GM12878 (cell line): ENCODE measurements around the gene ADAMTS16. TPM values are rescaled to one million over a fixed set of nuclear protein-coding genes. Genes with fewer than 3 reads are reported as not detected.

Experiments
- ATAC-seq: fragments of 200-7000 bp; cut with Tn5 transposase; 3 replicates; pipeline ENCODE4 v1.9.1; 2020; ENCODE audit warnings: mild to moderate bottlenecking, moderate library complexity
- BruUV-seq: library from RNA; stranded (reverse); fragments of 400-500 nt; replicated peaks from 2 replicates; lab custom pipeline; 2021; lab: Mats Ljungman, UMichigan
- CTCF ChIA-PET: fragments of 300-600 bp; sonication (Branson Sonifier 250); formaldehyde crosslinking; extraction: SDS; loops from one replicate; lab custom pipeline; 2021; ENCODE audit warnings: inconsistent platforms; lab: Yijun Ruan, JAX
- POLR2A ChIA-PET: fragments of 350-600 bp; formaldehyde crosslinking; extraction: SDS; loops from one replicate; lab custom pipeline; 2021; ENCODE audit warnings: inconsistent platforms; lab: Charles Lee
- RAD21 ChIA-PET: fragments of 300-600 bp; sonication (Branson Sonifier 250); formaldehyde crosslinking; loops from one replicate; lab custom pipeline; 2023; ENCODE audit warnings: antibody characterized with exemption; ENCODE audit not compliant: unreplicated experiment; lab: Charles Lee
- SMC1A ChIA-PET: fragments of 300-600 bp; sonication (Branson Sonifier 250); formaldehyde crosslinking; loops from one replicate; lab custom pipeline; 2023; ENCODE audit not compliant: unreplicated experiment, uncharacterized antibody; lab: Charles Lee
- DNase-seq: peaks from one replicate; pipeline ENCODE4 v3.0.0-alpha.2; 2011; ENCODE audit warnings: low read depth, low spot score
- FAIRE-seq: peaks from 3 replicates; lab custom pipeline; 2011; peaks lifted over from hg19 to GRCh38; lab: Jason Lieb, UNC
- H2AFZ ChIP-seq: 2 replicates; pipeline ENCODE4 v1.6.0; 2011; ENCODE audit warnings: low read depth, low read length, control low read depth; ENCODE audit not compliant: control insufficient read depth
- H3K27ac ChIP-seq: 2 replicates; pipeline ENCODE4 v1.5.1; 2011; ENCODE audit warnings: control low read depth; ENCODE audit not compliant: control insufficient read depth, insufficient read depth
- H3K27me3 ChIP-seq, 2 experiments: replicated peaks in 1 of 2; 2 replicates each; pipeline versions ENCODE4 v1.6.0 to v1.6.1; 2011; ENCODE audit warnings: low read length in 1 of 2; ENCODE audit not compliant: control insufficient read depth in 2 of 2, insufficient read depth in 2 of 2
- H3K36me3 ChIP-seq, 2 experiments: 2 replicates each; pipeline ENCODE4 v1.5.1; 2011; ENCODE audit warnings: low read length in 1 of 2; ENCODE audit not compliant: control insufficient read depth in 2 of 2, insufficient read depth in 2 of 2
- H3K4me1 ChIP-seq: 2 replicates; pipeline ENCODE4 v1.6.1; 2011; ENCODE audit warnings: mild to moderate bottlenecking, low read length, moderate library complexity, mixed read lengths; ENCODE audit not compliant: control insufficient read depth, insufficient read depth
- H3K4me2 ChIP-seq: 2 replicates; pipeline ENCODE4 v1.6.0; 2011; ENCODE audit warnings: control low read depth; ENCODE audit not compliant: control insufficient read depth, insufficient read depth
- H3K4me3 ChIP-seq: fragments of 200-600 bp; sonication (generic); 2 replicates; pipeline ENCODE4 v1.5.1; 2016
- H3K79me2 ChIP-seq: 2 replicates; pipeline ENCODE4 v1.6.0; 2011; ENCODE audit warnings: low read length; ENCODE audit not compliant: control insufficient read depth, insufficient read depth
- H3K9ac ChIP-seq: 2 replicates; pipeline ENCODE4 v1.8.0; 2011; ENCODE audit warnings: low read length, control low read depth, mixed read lengths; ENCODE audit not compliant: control insufficient read depth, insufficient read depth
- H3K9me3 ChIP-seq: replicated peaks from 3 replicates; pipeline ENCODE4 v1.5.1; 2011; ENCODE audit warnings: mild to moderate bottlenecking, low read length; ENCODE audit not compliant: control insufficient read depth, insufficient read depth
- H4K20me1 ChIP-seq: 2 replicates; pipeline ENCODE4 v1.6.0; 2011; ENCODE audit not compliant: control insufficient read depth, insufficient read depth
- KDM1A ChIP-seq: fragments of 200-600 bp; sonication (generic); IDR thresholded peaks from 2 replicates; pipeline ENCODE4 v1.6.1; 2016; ENCODE audit warnings: borderline replicate concordance
- LARP7 ChIP-seq: fragments of 450-650 bp; IDR thresholded peaks from 2 replicates; pipeline ENCODE4 v1.6.1; 2017; ENCODE audit warnings: mild to moderate bottlenecking
- RAD21 ChIP-seq: IDR thresholded peaks from 2 replicates; pipeline ENCODE4 v1.6.1; 2011; ENCODE audit warnings: mild to moderate bottlenecking, low read depth, low read length, moderate library complexity; ENCODE audit not compliant: insufficient read depth
- RFX5 ChIP-seq: IDR thresholded peaks from 2 replicates; pipeline ENCODE4 v1.6.1; 2011; ENCODE audit warnings: low read depth, low read length, improper control_type of control experiment
- SMC3 ChIP-seq: IDR thresholded peaks from 2 replicates; pipeline ENCODE4 v1.6.1; 2011; ENCODE audit warnings: low read length, improper control_type of control experiment, borderline replicate concordance
- SREBF2 ChIP-seq: IDR thresholded peaks from 2 replicates; pipeline ENCODE4 v1.6.1; 2012; ENCODE audit warnings: mild to moderate bottlenecking, low read length
- TCF12 ChIP-seq: IDR thresholded peaks from 2 replicates; pipeline ENCODE4 v1.6.1; 2011; ENCODE audit warnings: low read depth, mild to moderate bottlenecking, low read length
- ZBTB11 ChIP-seq: fragments of 450-650 bp; formaldehyde crosslinking; IDR thresholded peaks from 2 replicates; pipeline ENCODE4 v1.5.0; 2022; ENCODE audit warnings: mild to moderate bottlenecking, missing genetic modification characterization
- ZNF687 ChIP-seq: fragments of 450-650 bp; IDR thresholded peaks from 2 replicates; pipeline ENCODE4 v1.6.1; 2017; ENCODE audit warnings: mild to moderate bottlenecking, moderate library complexity
- ZZZ3 ChIP-seq: IDR thresholded peaks from 2 replicates; pipeline ENCODE4 v1.6.1; 2011; ENCODE audit warnings: low read depth; ENCODE audit not compliant: control insufficient read depth, insufficient read length
- WGBS: methylation state at CpG from one replicate; pipeline ENCODE4 v1.1.6; 2016; ENCODE audit warnings: low lambda C conversion rate; ENCODE audit not compliant: insufficient replicate concordance, insufficient coverage; ENCODE audit errors: missing lambda C conversion rate; 5-methylcytosine and 5-hydroxymethylcytosine counted together
- in situ Hi-C: fragments of 300-500 bp; cut with MboI; formaldehyde crosslinking; loops from 9 replicates; pipeline ENCODE4 v1.14.3; 2018; ENCODE audit warnings: mixed read lengths
- intact Hi-C: fragments of 100-400 bp; cut with micrococcal nuclease; formaldehyde crosslinking; loops from one replicate; pipeline ENCODE4 v1.14.2; 2022; ENCODE audit not compliant: unreplicated experiment
- polyA plus RNA-seq, 11 experiments: library from polyadenylated mRNA; depleted of rRNA in 4 of 11; unstranded in 6 of 11; stranded (reverse) in 5 of 11; fragments of >200 nt; fragmentation: Nextera tagmentation in 4 of 11; fragmentation: Illumina TruSeq in 1 of 11; extraction: Ambion mirVana in 4 of 11; extraction: Trizol in 1 of 11; gene quantifications; 1 replicate in 1 of 11; 2 replicates in 10 of 11; pipeline versions ENCODE4 v1.2.1 to v1.2.3, GENCODE V29; 2011 to 2016; ENCODE audit warnings: inconsistent platforms in 2 of 11, missing spikeins in 2 of 11, low read depth in 1 of 11
- total RNA-seq, 4 experiments: library from RNA; depleted of rRNA in 3 of 4; stranded (reverse); fragments of >200 nt in 3 of 4; fragmentation: Illumina TruSeq in 1 of 4; extraction: Trizol in 1 of 4; gene quantifications; 2 replicates each; pipeline versions ENCODE4 v1.2.1 to v1.2.3, GENCODE V29; 2013 to 2021

ADAMTS16 gene
- total and polyA plus RNA-seq, 10 of the 15 experiments (the other 5 are each of a cell fraction or from before 2014, with no cell fraction given), result 0.04 TPM; not detected in 9

GRCh38 chr5:5183933-5184332, 43.8 kb downstream of the ADAMTS16 start:
- no peak for FAIRE-seq
- in situ Hi-C loops, result no loop called here
- Histone ChIP-seq H3K9ac (no peak overlapping the region), H3K4me3 (no peak overlapping the region), H3K9me3 (no peaks in the 10 kb centered on the region), H3K4me2 (no peak overlapping the region), H3K36me3 (no peaks in the 10 kb centered on the region), H3K4me1 (no peaks in the 10 kb centered on the region), H3K27me3 (no peaks in the 10 kb centered on the region), H2AFZ (no peak overlapping the region), H4K20me1 (no peaks in the 10 kb centered on the region), H3K79me2 (no peaks in the 10 kb centered on the region), H3K27ac (no peak overlapping the region)
- BruUV-seq, result no TSS peak
- POLR2A ChIA-PET, result no interaction called here
- no peak for TF ChIP-seq LARP7
- no peak for TF ChIP-seq ZBTB11 (CRISPR knock-in tag)
- SMC1A ChIA-PET, result no interaction called here
- ATAC-seq, result no peak
- RAD21 ChIA-PET, result no interaction called here
- DNase-seq, result no peak
- CTCF ChIA-PET, result interaction anchor here (0.6 kb wide), 1 partner anchor 23 kb away, joined by 3 read pairs; no protein-coding TSS in a partner anchor
- intact Hi-C loops, result no loop called here
- WGBS, result 26% methylated on average over 10 of the region's 10 CpGs

DNA sequence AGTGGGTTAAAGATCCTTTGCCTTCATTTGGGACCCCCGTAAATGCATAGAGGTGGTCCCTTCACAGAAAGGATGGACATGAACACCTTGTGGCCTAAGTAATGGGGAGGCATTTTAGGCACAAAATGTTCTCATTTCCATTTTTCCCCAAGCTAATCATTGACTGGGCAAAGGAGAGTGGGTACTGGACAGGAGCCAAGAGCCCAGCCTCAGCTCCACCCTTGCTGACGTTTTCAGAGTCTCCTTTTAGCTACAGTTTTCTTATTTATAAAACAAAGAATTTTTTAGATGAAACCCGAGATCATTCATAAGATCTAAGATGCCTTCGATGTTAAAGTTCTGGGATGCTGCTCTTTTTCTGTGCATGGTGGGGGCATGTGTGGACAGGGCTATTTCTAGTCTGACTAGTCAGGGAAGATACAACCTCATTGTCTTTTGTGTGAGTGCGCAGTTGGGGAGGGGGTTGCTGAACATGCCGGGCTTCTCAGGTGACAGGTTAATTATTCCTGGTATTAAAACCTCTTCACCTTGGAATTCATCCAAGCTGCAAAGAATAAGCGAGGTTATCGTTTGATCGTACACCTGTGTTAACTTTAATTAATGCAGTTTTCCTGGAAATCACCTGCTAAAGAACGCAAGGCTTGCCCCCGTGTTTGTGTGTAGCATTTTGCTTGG, 48.4 kb downstream of the ADAMTS16 start:
- CTCF ChIA-PET, result no interaction called here
- no peak overlapping the region for H3K27ac ChIP-seq
- FAIRE-seq, result no peak
- no peak for TF ChIP-seq RAD21
- no peak for TF ChIP-seq ZNF687
- TF ChIP-seq TCF12, result no peak
- no peak for TF ChIP-seq KDM1A
- TF ChIP-seq RFX5, result no peak
- no peak for TF ChIP-seq ZZZ3
- TF ChIP-seq SMC3, result no peak
- TF ChIP-seq SREBF2, result no peak

More for the DNA sequence above, 48.4 kb downstream of the ADAMTS16 start:
- intact Hi-C loops (no loop called here), in situ Hi-C loops (no loop called here)
- no peaks in the 10 kb centered on the region for H4K20me1 ChIP-seq
- no peaks in the 10 kb centered on the region for H3K4me1 ChIP-seq
- no peaks in the 10 kb centered on the region for H3K27me3 ChIP-seq
- H2AFZ ChIP-seq, result no peak overlapping the region
- BruUV-seq, result no TSS peak
- H3K9ac ChIP-seq, result no peak overlapping the region
- POLR2A ChIA-PET, result no interaction called here
- SMC1A ChIA-PET, result interaction anchor here (1.6 kb wide), 1 partner anchor 233 kb away, joined by 3 read pairs; no protein-coding TSS in a partner anchor
- ATAC-seq, result no peak
- RAD21 ChIA-PET, result no interaction called here
- no peaks in the 10 kb centered on the region for H3K9me3 ChIP-seq
- H3K79me2 ChIP-seq, result no peaks in the 10 kb centered on the region
- no peak overlapping the region for H3K4me2 ChIP-seq
- DNase-seq, result no peak
- WGBS, result 39% methylated on average over 11 of the region's 11 CpGs
- no peak overlapping the region for H3K4me3 ChIP-seq
- H3K36me3 ChIP-seq, result no peaks in the 10 kb centered on the region
